ENCODE measurements around the gene GPLD1.
A peak's percentile ranks its signal among the peaks of the same experiment; 100 is the strongest.
"Not testable (repeated sequence)": the region's sequence is repeated elsewhere in the genome, so short reads cannot be mapped to it uniquely, and the experiment has no call there.

Gene GPLD1

DNA sequence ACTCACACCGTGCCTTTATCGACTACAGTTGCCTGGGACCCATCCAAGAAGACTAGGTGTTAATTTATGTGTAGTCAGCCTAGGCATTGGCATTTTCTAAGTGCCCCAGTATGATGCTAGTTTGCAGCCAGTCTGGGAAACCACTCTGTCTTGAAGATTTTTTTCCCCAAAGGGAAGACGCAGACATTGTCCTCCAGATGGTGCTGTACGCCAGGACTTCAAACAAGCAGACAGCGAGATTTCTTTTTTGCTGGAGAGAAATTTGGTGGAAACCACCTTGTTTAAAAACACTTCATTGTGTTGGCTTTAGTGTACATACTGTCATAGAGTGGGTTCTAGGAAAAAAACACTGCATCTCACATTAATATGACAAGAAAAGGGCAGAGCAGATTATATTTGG is 35.4 kb upstream of the GPLD1 start:
- peak; percentile 68 for TF ChIP-seq CTCF (conservative IDR thresholded peaks at IDR 0.05)
- no peak for TF ChIP-seq ZFX (IDR thresholded peaks at IDR 0.05)
- no peak overlapping the region for H3K27ac ChIP-seq

DNA sequence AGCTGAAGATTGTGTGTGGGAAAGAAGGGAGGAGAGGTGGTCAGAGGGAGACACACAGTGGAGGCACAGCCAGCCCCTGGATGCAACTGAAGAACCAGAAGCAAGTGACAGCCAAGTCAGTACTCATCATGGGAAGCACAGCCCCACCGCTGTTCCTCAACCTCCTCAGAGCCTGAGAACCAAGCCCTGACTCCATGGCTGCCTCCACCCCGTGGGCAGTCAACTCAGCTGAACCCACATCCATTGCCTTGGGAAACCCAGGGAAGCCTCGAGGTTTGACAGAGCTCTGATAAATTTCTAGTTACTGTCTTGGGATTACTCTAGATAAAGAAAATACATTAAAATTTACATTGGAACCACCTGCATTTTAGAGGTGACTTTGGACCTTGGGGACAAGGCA is 35.0 kb upstream of the GPLD1 start:
- H3K27ac ChIP-seq: no peak overlapping the region
- TF ChIP-seq ZFX (IDR thresholded peaks at IDR 0.05): no peak

GRCh38 chr6:24522228-24523176 is 33.1 kb upstream of the GPLD1 start:
- no peak overlapping the region for H3K27ac ChIP-seq
- TF ChIP-seq CTCF (conservative IDR thresholded peaks at IDR 0.05) (no peak), ZFX (IDR thresholded peaks at IDR 0.05) (no peak)

- H3K27ac ChIP-seq: no peak overlapping the region
- no peak for TF ChIP-seq ZFX (IDR thresholded peaks at IDR 0.05)
- TF ChIP-seq CTCF (conservative IDR thresholded peaks at IDR 0.05): peak; percentile 91
Observed at GRCh38 chr6:24520929-24521546, 31.7 kb upstream of the GPLD1 start.

DNA sequence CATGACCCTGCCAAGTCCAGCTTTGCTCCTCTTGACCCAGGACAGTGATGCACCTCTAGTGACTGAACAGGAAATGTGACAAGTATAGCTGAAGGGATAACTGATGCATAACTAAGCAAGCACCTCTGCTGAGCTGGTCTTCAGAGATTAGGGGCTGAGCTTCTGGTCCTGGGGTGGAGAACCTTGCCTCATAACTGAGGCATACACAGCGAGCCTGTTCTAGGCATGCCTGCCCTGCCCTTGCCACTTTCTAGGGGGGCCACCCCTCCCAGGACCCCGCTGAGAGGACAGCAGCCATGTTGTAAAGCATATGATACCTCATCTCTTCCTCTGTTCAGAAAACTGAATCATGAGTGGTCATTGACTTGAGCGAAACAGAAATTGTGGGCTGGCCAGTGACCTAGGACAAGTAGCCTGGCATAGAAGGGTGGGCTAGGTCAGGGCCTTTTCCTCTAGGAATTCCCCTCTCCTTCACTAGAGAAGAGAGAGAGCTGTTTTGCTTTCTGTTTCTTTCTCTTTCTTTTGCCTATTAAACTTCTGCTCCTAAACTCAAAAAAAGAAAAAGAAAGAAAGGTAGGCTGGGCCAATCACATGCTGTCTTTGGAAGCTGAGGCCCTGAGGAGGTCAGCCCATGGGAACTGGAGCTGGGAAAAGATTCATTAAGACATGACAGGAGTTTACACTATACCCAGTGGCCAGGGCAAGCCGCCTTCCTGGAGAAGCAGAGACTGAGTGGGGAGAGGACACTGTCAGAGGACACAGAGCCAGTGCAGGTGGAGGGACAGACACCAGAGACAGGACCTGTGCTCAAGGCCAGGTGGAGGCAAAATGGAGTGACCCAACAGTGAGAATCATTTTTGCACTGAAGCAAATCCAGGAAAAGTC is 28.5 kb upstream of the GPLD1 start:
- no peak overlapping the region for H3K27ac ChIP-seq
- TF ChIP-seq ZFX (IDR thresholded peaks at IDR 0.05) (no peak), CTCF (conservative IDR thresholded peaks at IDR 0.05) (no peak)

GRCh38 chr6:24513602-24514001 is 24.2 kb upstream of the GPLD1 start:
- TF ChIP-seq ZFX (IDR thresholded peaks at IDR 0.05): no peak
- H3K27ac ChIP-seq: no peak overlapping the region

DNA sequence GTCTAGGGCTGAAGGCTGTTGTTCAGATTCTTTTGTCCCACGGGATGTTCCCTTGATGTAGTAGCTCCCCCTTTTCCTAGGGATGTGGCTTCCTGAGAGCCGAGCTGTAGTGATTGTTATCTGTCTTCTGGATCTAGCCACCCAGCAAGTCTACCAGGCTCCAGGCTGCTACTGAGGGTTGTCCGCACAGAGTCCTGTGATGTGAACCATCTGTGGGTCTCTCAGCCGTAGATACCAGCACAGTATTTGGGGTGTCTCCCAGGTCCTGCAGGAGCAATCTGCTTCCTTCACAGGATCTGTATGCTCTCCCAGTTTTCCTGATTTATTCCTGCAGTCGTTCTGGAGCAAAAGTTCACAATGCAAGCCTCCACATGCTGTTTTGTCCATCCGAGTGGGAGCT is 22.6 kb upstream of the GPLD1 start:
- H3K27ac ChIP-seq: not testable (repeated sequence)

- H3K27ac ChIP-seq: no peak overlapping the region
- TF ChIP-seq CTCF (conservative IDR thresholded peaks at IDR 0.05): no peak
- no peak for TF ChIP-seq ZFX (IDR thresholded peaks at IDR 0.05)
Observed at GRCh38 chr6:24506814-24507520, 17.6 kb upstream of the GPLD1 start.
